Muscle of back (tissue), 11 donors: ENCODE measurements around the gene INAVA. TPM values are rescaled to one million over a fixed set of nuclear protein-coding genes. Genes with fewer than 3 reads are reported as not detected.
"Not testable (repeated sequence)": the region's sequence is repeated elsewhere in the genome, so short reads cannot be mapped to it uniquely, and the experiment has no call there.

Experiments used
- DNase-seq, 3 donors: peaks; one replicate each; pipeline versions ENCODE4 v3.0.0 to v3.0.0-alpha.2; 2013
- polyA plus RNA-seq, 10 donors: library from polyadenylated mRNA; unstranded; fragments of 120-200 nt; gene quantifications; one replicate each; pipeline ENCODE4 v1.2.1, GENCODE V29; 2013; ENCODE audit not compliant: insufficient read length in 10 of 10

The INAVA gene
- polyA plus RNA-seq, 10 donors: 1.5 to 7.7 (median 2.2) TPM

- DNase-seq: no peak
Measured at GRCh38 chr1:200896531-200897196, 2.0 kb downstream of the INAVA start.

DNA sequence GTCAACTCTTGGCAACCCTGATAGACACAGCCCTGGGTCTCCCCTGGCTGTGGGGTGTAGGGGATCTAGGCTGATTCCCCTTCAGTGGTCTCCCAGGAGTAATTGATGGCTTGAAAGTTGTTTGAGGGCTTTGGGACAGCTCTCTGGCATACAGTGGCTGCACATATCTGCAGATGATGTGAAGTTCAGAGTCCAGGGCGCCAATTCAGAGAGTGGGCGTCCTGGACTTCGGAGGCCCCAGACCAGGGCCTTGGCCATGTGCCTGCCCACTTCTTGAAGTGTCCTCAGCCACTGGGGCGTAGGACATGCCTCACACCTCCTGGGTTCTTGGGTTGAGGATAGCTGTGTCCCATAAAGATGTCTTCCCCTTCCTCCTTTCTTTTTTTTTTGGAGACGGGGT lies 2.6 kb downstream of the INAVA start:
- no peak for DNase-seq

- DNase-seq: no peak
Measured at GRCh38 chr1:200899015-200899386, 4.3 kb downstream of the INAVA start.

DNA sequence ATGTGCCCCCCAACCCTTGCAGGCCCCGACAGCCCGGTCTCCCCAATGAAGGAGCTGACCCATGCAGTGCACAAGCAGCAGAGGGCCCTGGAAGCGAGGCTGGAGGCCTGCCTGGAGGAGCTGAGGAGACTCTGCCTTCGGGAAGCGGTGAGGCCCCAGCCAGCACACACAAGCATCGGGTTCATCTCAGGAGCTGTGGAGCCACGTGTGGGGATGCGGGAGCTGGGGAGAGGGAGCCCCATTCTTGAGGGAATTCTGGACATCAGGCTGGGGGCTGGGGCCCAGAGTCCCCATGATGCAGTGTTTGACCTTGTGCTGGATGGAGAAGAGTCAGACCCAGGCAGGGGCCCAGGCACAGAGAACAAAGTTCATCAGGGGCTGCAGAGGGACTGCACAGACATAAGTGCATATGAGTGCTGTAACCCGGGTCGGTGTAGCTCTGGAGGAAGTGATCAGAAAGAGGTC lies 4.8 kb downstream of the INAVA start:
- no peak for DNase-seq

GRCh38 chr1:200899954-200900867 lies 5.5 kb downstream of the INAVA start:
- DNase-seq: no peak

- DNase-seq: no peak
Measured at GRCh38 chr1:200900877-200901276, 6.2 kb downstream of the INAVA start.

GRCh38 chr1:200901350-200901749 lies 6.7 kb downstream of the INAVA start:
- no peak for DNase-seq

- DNase-seq: no peak
Measured at GRCh38 chr1:200901796-200902444, 7.2 kb downstream of the INAVA start.

GRCh38 chr1:200903793-200904192 lies 9.1 kb downstream of the INAVA start:
- DNase-seq: no peak

DNA sequence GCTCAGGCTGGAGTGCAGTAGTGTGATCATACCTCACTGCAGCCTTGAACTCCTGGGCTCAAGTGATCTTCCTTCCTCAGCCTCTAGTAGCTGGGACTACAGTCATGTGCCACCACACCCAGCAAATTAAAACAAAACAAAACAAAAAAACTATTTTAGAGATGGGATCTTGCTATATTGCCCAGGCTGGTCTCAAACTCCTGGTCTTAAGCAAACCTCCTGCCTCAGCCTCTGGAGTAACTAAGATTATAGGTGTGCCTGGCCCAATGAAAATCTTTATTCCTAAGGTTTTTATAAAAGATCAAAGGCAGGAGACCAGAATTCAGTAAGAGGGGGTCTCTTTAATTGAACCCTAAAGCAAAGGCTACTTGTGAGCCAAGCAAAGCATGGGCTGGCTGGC lies 10.1 kb downstream of the INAVA start:
- DNase-seq: no peak

- DNase-seq: no peak
Measured at GRCh38 chr1:200905411-200906052, 10.8 kb downstream of the INAVA start.

DNA sequence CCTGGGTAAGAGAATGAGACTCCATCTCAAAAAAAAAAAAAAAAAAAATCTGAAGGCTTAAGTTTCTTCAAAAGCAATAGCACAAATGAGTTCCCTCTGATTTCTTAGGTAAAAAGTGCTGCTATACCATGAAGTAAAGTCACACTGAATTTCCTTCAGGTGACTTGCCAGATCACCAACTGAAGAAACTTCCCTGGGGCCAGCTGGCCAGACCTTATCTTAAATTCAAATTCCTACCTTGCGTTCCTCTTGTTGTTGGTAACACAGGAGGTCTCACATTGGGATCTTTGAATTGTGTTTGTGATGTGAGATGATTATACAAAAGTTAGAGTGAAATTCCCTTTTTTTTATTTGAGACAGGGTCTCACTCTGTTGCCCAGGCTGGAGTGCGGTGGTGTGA lies 11.8 kb downstream of the INAVA start:
- DNase-seq: no peak

DNA sequence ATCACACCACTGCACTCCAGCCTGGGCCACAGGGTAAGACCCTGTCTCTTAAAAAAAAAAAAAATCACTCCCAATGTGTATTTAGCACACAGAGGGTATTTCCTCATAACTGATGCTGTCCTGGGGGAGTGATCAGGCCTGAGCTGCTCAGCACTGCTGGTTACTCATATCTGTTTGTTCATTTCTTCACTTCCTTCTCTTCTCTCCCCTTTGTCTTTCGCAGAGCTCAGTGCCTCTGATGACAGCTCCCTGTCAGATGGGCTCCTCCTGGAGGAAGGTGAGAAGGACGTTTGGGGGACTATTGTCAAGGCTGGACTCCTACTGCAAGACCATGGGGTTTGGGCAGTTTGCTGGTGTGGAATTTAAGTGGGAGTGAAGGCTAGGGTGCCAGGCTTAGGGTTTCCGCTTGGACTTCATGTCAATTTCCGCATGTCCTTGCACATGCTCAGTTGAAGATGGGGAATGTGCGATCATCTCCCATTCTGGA lies 13.0 kb downstream of the INAVA start:
- no peak for DNase-seq

- no peak for DNase-seq
Measured at GRCh38 chr1:200908191-200908868, 13.6 kb downstream of the INAVA start.

DNA sequence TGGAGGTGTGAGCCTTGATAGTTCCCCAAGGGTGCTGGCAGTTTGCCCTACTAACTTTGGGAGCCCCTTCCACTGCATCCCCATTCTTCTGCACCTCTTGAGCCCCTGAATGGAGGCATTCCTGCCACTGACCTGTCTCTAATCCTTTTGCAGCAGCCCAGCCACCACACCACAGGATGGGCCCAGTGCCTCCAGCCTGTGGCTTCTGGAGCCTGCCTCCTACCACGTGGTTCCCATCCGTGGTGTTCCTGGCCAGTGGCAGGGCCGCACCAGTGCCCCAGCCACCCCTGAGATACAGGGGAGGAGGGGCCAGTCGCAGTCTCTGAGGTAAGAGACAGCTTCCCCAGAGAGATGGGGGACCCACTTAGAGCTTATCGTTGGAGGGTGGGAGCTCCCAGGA lies 14.4 kb downstream of the INAVA start:
- no peak for DNase-seq

- no peak for DNase-seq
Measured at GRCh38 chr1:200909757-200910239, 15.1 kb downstream of the INAVA start.

- DNase-seq: no peak
Measured at GRCh38 chr1:200911361-200911760, 16.7 kb downstream of the INAVA start.

- DNase-seq: not testable (repeated sequence)
Measured at GRCh38 chr1:200911936-200912335, 17.2 kb downstream of the INAVA start.

DNA sequence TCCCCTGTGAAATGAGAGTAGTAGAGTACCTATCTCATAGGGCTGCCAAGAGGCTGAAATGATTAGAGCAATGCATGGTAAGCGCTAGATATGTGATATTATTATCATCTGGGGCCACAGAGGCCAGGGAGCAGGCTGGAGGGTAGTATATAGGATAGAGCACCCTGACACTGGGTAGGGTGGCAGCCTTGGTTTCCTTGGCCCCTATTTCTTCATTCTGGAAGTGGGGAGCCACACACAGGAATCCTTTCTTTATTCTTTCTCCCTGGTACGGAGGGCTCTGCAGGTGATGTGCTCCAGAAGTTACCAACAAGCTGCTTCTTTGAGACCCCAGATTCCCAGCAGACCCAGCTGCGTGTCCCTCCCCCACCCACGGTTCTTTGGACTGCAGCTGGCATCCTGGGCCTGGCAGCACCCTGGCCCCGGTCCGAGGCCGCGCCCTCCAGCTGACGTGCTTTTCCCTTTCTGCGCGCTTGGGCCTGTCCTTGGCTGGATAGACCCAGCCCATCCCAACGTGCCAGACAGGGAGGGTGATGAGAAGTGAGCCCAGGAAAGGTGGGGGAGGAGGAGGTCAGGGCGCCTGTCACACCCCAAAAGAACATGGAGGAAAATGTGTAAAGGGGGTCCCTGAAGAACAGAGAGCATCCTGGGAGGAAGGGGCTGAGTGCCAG lies 18.2 kb downstream of the INAVA start:
- DNase-seq: no peak

GRCh38 chr1:200916152-200916551 lies 21.5 kb downstream of the INAVA start:
- no peak for DNase-seq

- DNase-seq: no peak
Measured at GRCh38 chr1:200916681-200917080, 22.0 kb downstream of the INAVA start.
